Endothelial cell of umbilical vein (primary cell): ENCODE results near the gene THBS3.
A peak's percentile ranks its signal among the peaks of the same experiment; 100 is the strongest.

ENCODE experiments used
- EZH2 ChIP-seq: IDR thresholded peaks from 2 replicates; pipeline ENCODE4 v1.6.1; 2012; ENCODE audit warnings: borderline replicate concordance, low read depth, mild to moderate bottlenecking, moderate library complexity, low read length, inconsistent platforms; ENCODE audit not compliant: severe bottlenecking
- FOS ChIP-seq: IDR thresholded peaks from 2 replicates; pipeline ENCODE4 v1.6.1; 2011; ENCODE audit warnings: mild to moderate bottlenecking, low read length, moderate library complexity, borderline replicate concordance; ENCODE audit not compliant: insufficient read depth
- GATA2 ChIP-seq: IDR thresholded peaks from 2 replicates; pipeline ENCODE4 v1.7.0; 2011; ENCODE audit warnings: low read depth, mild to moderate bottlenecking, moderate library complexity, mixed read lengths, low read length; ENCODE audit not compliant: insufficient read length, insufficient read depth
- MAX ChIP-seq: IDR thresholded peaks from 2 replicates; pipeline ENCODE4 v1.6.1; 2011; ENCODE audit not compliant: insufficient read depth, insufficient read length
- MYC ChIP-seq: IDR thresholded peaks from one replicate; pipeline ENCODE4 v1.6.1; 2011; ENCODE audit warnings: mild to moderate bottlenecking, low read depth, low read length
- POLR2A ChIP-seq: IDR thresholded peaks from 2 replicates; pipeline ENCODE4 v1.6.1; 2012; ENCODE audit warnings: low read depth, mild to moderate bottlenecking, control low read depth, low read length
- POLR2AphosphoS5 ChIP-seq: IDR thresholded peaks from 2 replicates; pipeline ENCODE4 v1.6.1; 2012; ENCODE audit warnings: low read depth, mild to moderate bottlenecking, control low read depth, low read length, moderate library complexity; ENCODE audit not compliant: insufficient read depth
- TF ChIP-seq, protein P1 (sequence below), 2 donors: IDR thresholded peaks; 1 replicate in 1 of 2; 2 replicates in 1 of 2; pipeline ENCODE4 v1.5.1; 2011; ENCODE audit warnings: low read length in 2 of 2, mild to moderate bottlenecking in 2 of 2, moderate library complexity in 2 of 2, control low read depth in 1 of 2, inconsistent platforms in 1 of 2, low read depth in 1 of 2; ENCODE audit not compliant: insufficient read depth in 1 of 2; ENCODE audit errors: extremely low read depth in 1 of 2

DNA sequence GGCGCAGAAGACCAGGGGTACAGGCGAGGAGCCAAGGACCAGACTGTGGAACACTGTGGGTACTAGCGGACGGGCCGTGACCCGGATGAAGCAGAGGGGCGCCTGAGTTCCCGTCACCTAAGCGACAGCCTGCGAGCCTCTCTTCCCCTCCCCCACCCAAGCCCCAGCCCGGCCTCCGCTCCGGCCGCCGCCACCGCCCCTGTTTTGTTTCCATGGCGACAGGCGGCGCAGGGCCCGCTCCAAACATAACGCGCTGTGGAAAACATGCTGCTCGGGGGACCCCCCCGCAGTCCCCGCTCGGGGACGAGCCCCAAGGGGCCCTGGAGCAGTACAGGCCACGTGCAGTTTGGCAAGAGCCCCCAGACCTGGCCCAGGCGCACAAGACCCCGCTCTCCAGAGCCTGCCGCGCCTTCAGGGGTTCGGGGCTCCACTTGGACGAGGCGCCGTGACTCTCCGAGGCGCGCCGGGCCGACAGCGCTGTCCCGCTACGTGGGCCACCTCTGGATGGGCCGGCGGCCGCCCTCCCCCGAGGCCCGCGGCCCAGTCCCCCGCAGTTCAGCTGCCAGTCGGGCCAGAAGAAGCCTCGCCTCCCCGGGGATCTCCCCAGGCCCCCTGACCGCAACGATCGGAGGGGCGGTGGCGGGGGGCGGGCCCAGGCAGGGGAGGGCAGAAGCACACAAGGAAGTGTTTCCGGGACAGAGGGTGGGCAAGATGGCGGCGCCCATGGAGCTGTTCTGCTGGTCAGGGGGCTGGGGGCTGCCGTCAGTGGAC is 1.0 kb upstream of the THBS3 start, which contains the start of gene MTX1:
- TF ChIP-seq, protein P1, sequence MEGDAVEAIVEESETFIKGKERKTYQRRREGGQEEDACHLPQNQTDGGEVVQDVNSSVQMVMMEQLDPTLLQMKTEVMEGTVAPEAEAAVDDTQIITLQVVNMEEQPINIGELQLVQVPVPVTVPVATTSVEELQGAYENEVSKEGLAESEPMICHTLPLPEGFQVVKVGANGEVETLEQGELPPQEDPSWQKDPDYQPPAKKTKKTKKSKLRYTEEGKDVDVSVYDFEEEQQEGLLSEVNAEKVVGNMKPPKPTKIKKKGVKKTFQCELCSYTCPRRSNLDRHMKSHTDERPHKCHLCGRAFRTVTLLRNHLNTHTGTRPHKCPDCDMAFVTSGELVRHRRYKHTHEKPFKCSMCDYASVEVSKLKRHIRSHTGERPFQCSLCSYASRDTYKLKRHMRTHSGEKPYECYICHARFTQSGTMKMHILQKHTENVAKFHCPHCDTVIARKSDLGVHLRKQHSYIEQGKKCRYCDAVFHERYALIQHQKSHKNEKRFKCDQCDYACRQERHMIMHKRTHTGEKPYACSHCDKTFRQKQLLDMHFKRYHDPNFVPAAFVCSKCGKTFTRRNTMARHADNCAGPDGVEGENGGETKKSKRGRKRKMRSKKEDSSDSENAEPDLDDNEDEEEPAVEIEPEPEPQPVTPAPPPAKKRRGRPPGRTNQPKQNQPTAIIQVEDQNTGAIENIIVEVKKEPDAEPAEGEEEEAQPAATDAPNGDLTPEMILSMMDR (IDR thresholded peaks at IDR 0.05; ENCODE audit: extremely low read depth in 1 of 2, insufficient read depth in 1 of 2, low read depth in 1 of 2, low read length in 2 of 2) = no peak
- TF ChIP-seq MYC = no peak
- no peak for TF ChIP-seq EZH2
- peak; percentile 71 for TF ChIP-seq POLR2A
- TF ChIP-seq POLR2AphosphoS5 = peak; percentile 61
- TF ChIP-seq MAX = peak; percentile 11
- no peak for TF ChIP-seq FOS
- no peak for TF ChIP-seq GATA2
